GM19463 (cell line): ENCODE data around the gene DOCK9.
"Not testable (repeated sequence)": the region's sequence is repeated elsewhere in the genome, so short reads cannot be mapped to it uniquely, and the experiment has no call there.

ENCODE experiments used
- ATAC-seq: cut with Tn5 transposase; IDR thresholded peaks from one replicate; pipeline ENCODE4 v1.9.1; 2021; ENCODE audit warnings: mild to moderate bottlenecking, moderate library complexity; ENCODE audit not compliant: unreplicated experiment

The DOCK9 gene

DNA sequence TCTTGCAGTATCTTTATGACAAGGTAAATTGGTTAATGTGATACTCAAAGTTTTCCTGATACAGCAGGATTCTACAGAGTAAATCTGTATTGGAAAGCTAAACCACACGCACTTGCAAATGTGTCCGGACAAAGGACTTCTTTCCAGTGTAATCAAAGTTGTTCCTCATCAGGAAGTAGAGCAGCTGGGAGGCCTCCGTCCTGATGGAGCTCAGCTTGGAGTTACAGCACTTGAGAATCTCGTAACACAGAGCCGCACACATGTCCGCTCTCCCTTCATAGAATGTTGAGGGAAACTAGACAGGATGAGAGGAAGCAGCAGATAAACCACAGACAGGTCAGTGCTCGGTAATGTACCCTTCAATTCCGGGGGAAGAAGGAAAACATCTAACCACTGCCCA lies 146.6 kb downstream of the DOCK9 start:
- no peak for ATAC-seq

DNA sequence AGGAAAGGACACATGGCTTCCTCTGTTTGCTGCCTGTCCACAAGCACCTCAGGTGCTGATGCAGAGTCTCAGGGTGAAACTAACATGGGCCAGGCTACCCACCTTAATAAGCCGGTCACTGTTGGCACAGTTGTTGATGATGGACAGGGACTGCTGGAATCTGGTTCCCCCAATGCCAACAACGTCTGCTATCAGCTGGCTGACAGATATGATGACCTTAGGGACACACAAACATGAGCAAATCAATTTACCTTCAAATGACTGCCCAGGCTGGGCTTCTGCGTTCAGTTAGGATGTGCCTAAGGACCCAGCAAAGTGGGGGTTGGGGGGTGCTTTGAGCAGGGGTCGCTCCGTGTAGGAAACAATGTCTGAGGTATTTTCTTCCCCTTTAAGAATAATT lies 148.3 kb downstream of the DOCK9 start:
- ATAC-seq: no peak

GRCh38 chr13:98828614-98829013 lies 149.2 kb downstream of the DOCK9 start:
- ATAC-seq: no peak

GRCh38 chr13:98827449-98827848 lies 150.4 kb downstream of the DOCK9 start:
- no peak for ATAC-seq

DNA sequence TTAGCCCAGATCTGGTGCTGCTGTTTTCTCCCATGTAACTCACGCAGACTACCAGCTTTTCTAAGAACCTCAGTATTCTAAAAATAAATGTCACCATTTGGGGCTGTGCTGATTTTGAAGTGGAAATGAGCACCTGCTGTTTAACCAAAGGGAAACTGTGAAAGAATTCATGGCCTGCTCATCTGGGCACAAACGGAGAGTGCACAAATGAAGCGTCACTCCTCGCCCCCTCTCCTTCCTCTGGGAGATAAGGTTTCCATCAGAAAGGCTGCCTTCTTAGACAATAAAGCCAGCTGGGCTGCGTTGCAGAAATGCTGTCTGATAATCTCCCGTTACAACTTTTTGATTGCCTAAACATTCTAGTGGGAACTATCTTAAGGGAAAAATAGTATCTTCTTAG lies 151.7 kb downstream of the DOCK9 start:
- ATAC-seq: no peak

DNA sequence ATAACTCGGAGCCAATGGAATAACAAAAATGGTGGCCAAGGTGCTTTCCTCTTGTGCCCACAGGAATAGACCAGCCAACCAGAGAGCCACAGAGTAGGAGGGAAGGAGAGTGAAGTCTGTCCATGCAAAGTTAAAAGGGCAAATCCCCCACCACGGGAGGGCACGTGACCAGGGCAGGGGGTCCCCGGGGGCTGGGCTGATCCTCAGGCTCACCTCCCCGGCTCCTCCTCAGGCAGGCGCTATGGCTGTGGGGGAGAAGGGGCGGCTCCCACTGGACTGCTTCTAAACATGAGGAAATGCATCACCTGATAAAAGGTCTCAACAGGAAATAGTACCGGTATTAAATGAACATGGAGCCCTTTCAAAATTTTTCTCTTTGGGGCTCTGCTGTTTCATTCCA lies 152.2 kb downstream of the DOCK9 start:
- no peak for ATAC-seq

DNA sequence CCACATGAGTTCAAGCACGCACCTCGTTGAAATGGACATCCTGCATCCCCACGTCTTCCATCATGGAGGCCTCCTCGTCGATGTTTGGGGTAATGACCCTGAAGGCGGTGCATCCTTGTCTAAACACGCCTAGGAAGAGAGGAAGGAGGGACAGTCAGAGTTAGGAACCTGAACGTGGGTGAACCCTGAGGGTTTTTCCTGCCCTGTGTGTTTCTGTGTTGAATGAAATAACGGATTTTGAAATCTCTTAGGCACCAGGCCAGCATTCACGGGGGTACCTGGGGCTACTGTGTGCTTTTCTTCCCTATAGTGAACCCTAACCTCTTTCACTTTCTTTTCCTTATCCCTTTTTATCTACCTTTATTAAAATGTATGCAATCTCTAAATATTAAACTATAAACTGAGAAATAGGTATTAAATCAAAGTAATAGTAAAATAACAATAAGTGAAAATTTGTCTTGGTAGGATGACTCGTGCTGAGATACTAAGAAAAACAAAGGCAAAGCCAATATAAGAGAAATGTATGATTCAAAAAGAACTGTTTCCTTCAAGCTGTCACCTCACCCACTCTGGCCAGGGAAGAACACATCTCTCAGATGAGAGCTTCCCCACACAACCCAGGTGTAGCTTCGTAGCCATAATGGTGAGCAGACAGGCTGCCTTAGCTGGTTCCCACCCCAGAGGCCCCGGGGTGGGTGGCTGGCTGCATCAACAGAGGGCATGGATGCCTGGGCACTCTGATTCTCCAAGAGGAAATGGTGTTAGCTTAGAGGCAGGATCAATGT lies 153.3 kb downstream of the DOCK9 start:
- ATAC-seq: no peak

GRCh38 chr13:98823442-98823841 lies 154.4 kb downstream of the DOCK9 start:
- no peak for ATAC-seq

- ATAC-seq: no peak
Observed at GRCh38 chr13:98822225-98822606, 155.6 kb downstream of the DOCK9 start.

DNA sequence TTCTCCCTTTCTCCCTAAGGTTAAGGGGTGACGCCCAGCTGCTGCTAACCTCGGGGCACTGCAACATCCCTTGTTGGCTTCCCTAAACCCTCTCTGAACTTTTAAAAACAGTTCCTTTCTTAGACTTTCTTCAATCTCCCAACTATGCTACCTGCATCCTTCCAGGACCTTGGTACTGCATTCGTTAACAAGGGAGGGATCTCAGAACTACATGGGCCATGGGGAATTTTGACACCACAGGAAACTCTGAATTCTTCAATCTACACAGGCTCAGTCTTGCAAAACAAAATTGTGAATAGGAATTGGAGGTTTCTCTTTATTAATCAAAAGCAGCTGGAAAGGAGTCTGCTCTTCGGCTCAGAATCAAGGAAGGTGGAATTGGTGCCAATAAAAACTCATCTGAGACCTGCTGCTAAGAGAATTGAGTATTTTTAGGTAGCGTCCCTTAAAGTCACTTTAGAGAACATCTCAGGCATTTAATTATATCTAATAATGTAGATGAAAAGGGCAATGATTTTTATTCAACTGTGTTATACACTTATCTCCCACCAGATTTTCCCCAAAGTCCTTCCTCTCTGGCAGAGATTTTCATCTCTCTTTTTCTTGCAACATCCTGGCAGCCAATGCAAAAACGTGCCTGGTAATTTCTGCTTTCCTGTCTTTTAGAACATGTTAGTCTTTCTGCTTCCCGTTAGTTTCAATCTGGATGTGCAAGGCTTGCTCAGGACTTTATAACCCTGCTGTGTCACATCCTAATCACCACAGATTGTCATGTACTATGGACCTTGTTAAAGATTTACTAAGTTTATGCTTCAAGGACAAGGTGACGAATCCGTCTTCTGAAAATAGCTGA lies 156.3 kb downstream of the DOCK9 start:
- ATAC-seq: no peak

DNA sequence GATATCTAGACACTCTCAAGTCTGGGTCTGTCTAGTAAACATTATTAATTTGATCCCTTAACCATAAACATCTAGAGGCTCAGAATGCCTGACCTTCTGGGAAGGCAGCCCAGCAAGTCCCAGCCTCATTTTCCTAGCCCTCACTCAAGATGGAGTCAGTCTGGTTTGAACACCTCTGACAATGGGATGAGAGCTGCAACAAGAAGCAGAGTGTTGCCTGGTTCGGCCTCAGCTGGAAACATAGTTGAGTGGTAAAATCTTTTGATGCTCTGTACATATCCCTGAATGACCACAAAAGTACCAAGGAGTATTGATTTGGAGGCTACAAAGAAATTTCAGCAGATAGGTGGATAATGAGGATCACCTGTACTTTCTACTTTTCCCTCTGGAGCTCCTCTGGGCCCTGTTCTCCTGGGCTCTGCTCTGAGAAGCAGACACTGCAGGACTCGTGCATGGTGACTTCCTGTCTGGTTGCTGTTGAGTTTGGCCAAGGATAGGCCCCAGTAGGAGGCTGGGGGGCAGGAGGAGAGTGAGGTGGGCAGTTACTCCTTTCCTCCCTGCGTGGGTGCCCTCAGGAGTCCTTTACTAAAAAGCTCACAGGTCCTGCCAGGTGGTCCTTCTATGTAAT lies 157.0 kb downstream of the DOCK9 start:
- ATAC-seq: no peak

DNA sequence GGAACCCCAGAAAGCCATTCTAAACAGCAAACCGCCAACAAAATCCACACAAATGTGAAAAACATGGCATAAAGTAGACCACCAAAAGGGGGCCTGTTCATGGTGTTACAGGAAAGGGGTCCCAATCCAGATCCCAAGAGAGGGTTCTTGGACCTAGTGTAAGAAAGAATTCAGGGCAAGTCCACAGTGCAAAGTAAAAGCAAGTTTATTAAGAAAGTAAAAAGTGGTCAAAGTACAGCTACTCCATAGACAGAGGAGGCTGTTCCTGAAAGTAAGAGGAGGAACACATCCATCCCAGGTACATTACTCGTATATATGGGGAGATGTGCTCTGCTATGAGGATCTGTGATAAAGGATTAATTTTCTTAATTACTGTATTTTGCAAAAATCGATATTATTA lies 157.6 kb downstream of the DOCK9 start:
- ATAC-seq: no peak

DNA sequence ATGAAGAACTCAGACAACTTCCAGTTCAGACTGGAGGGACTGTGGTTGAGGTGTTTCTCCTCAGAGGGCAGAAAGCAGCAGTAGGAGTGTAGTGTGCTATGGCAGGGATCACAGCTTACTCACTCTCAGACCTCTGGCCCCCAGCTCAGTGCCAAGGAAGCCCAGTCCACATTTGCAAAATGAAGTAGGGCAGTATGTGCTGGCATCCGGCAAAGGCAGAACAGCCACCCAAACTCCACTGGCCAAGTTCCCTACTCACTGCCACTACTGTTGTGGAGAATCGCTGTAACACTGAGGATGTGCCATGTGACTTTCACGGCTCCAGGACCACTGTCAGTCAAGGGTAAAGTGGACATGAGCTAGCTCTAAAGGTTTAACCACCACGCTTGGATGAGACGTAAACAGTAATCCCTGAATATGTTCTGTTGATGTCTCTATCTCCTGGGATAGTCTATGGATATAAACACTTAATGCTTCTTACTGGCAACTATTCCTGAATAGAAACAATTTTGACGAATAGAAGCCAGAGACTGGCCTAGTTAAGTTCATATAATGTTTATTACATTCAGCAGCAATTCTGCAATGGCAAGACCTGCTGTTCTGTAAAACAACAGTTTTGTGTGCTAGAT lies 158.4 kb downstream of the DOCK9 start:
- ATAC-seq: no peak

- ATAC-seq: no peak
Observed at GRCh38 chr13:98816406-98816805, 161.5 kb downstream of the DOCK9 start.

- ATAC-seq: no peak
Observed at GRCh38 chr13:98813993-98814392, 163.9 kb downstream of the DOCK9 start.

DNA sequence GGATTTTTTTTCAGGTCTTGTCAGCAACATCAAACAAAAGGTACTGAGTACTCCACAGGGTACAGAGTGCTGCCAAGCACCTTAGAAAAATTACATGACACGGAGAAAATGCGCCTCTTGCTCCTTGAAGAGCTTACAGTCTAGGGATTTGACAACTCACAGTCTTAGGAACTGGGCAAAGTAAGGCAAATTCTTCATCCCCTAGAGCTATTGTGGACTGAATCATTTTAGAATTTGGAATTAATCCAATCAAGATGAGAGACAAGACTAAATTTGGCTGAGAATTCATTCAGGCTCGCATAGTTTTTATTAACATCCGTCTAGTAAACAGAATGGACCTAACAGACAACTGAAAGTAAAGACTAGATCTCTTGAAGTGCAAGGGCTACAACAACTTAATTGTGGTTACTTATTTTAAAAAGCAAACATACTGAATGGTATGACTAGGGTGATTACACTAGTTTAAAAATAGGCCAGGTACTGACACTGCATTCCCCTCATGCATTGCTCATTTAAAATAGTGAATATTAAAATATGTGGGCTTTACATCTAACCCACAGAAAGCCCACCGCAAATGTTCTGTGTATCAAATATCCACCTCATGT lies 165.6 kb downstream of the DOCK9 start:
- not testable (repeated sequence) for ATAC-seq

DNA sequence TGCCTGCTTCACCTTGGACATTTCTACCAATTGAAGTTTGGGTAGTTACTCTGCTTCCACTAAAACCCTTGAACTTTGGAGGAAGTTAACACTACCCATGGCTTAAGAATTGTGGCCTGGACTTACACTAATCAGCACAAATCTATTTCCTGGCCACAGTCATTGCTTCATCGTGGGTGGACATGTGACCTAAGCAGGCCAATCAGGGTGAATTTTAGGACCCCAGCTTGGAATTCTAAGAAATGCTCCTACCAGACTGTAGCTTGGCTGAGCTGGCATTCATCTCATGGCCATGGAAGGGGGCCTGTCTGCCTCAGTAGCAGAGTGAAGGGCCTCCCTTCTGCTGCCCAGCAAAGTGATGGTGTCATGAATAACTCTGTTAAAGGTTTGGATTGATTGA lies 167.1 kb downstream of the DOCK9 start:
- no peak for ATAC-seq

DNA sequence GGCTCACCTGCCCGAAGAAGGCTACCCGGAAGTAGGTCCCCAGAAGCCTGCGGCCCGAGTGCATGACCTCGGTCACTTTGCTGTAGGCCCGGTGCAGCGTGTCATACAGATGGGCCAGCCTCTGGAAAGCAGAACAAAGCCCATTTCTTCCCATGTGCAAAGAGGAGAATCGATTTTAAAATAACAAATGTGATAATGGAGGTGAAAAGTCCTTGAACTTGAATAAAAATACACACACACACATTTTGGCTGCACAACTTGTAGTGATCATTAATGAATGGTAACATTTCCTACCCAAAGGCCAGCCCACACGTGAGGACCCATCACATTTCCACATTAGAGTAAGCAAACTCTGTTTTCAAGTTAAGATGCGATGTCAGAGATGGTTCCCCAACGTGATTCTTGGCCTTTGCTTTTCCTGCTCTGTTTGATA lies 168.5 kb downstream of the DOCK9 start:
- ATAC-seq: no peak

DNA sequence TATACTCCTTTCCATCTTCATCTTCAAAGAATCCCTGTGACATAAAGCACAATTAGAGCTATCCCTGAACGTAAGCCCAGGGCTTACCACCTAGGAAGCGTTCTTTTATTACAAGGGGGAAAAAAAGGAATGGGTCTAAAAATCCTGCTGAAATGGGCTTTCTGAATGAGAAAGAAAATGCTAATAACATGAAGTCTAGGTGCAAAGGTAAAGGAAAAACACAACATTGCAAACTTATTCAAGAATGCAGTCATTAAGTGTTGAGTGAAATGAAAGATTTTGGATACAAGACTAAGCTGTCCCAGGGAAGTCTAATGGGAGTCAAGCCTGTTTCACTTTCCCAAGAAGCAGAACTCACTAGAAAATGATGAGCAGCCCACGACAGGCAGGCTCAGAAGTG lies 170.1 kb downstream of the DOCK9 start:
- ATAC-seq: no peak

DNA sequence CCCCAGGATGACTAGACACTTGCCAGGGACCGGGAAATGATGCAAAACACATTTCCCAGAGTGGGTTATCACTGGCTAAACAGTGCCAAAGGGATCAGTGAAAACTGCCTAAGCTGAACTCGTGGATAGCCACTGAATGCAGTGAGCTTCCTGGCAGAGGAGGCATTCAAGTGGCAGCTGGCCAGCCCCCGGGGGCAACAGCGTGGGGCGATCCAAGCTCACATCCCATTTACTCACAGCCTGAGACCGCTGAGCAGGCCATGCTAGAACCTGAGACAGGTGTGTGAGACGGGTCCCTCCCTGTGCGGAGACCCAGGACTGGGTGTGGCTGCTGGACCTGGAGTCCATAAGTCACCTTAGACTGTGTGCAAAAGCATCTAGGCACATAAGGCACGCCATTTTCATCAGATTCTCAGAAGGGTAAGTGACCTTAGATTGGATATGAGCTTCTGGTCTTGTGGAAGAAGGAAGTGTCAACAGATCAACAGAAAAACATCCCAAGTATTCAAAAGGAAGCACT lies 173.5 kb downstream of the DOCK9 start:
- ATAC-seq: no peak

- no peak for ATAC-seq
Observed at GRCh38 chr13:98803921-98804320, 173.9 kb downstream of the DOCK9 start.
